PC-3 (cell line): ENCODE results near the gene CETN1.

Experiments
- CTCF ChIP-seq: fragments of 300-600 bp; sonication (generic); conservative IDR thresholded peaks from 2 replicates; pipeline ENCODE4 v1.5.1; 2017; ENCODE audit warnings: antibody characterized with exemption, low read depth, mild to moderate bottlenecking, low read length
- EZH2 ChIP-seq: fragments of 300-600 bp; sonication (generic); IDR thresholded peaks from one replicate; pipeline ENCODE4 v1.6.1; 2017; ENCODE audit warnings: antibody characterized with exemption, mild to moderate bottlenecking, low read length; ENCODE audit not compliant: unreplicated experiment

- TF ChIP-seq CTCF (no peak), EZH2 (no peak)
These were observed 30.2 kb downstream of the CETN1 start for GRCh38 chr18:610214-610928.
